HCT116 (cell line): ENCODE results near the gene UGDH. TPM values are rescaled to one million over a fixed set of nuclear protein-coding genes. Genes with fewer than 3 reads are reported as not detected.
"Not testable (repeated sequence)": the region's sequence is repeated elsewhere in the genome, so short reads cannot be mapped to it uniquely, and the experiment has no call there.

Experiments used
- ATAC-seq: fragments of 200-7000 bp; cut with Tn5 transposase; 2 replicates; pipeline ENCODE4 v1.9.1; 2020; ENCODE audit warnings: mild to moderate bottlenecking, moderate library complexity
- BruUV-seq: library from RNA; stranded (reverse); fragments of 400-500 nt; replicated peaks from 2 replicates; lab custom pipeline; 2021; lab: Mats Ljungman, UMichigan
- CTCF ChIA-PET: fragments of 300-600 bp; sonication (Branson Sonifier 250); formaldehyde crosslinking; loops from one replicate; lab custom pipeline; 2021; ENCODE audit warnings: antibody characterized with exemption; lab: Charles Lee
- POLR2A ChIA-PET: fragments of 300-600, 350-600 bp; sonication (Branson Sonifier 250); formaldehyde crosslinking; loops from one replicate; lab custom pipeline; 2021; ENCODE audit warnings: antibody characterized with exemption; lab: Charles Lee
- RAD21 ChIA-PET, 2 experiments: fragments of 300-600 bp; sonication (Branson Sonifier 250); formaldehyde crosslinking; loops; one replicate each; lab custom pipeline; 2023; ENCODE audit warnings: low total read pairs in 2 of 2; ENCODE audit not compliant: uncharacterized antibody in 2 of 2, unreplicated experiment in 2 of 2, low non-redundant PET in 1 of 2; lab: Charles Lee
- DNase-seq: peaks from one replicate; pipeline ENCODE4 v3.0.0-alpha.2; 2010; ENCODE audit warnings: low read depth, low spot score
- H2AFZ ChIP-seq: fragments of 200-600 bp; shearing (Covaris generic), sonication (generic); 2 replicates; pipeline ENCODE4 v1.6.1; 2017; ENCODE audit warnings: low read depth, mixed run types, mixed read lengths, antibody characterized with exemption, low read length; ENCODE audit not compliant: poor library complexity, severe bottlenecking
- H3K27ac ChIP-seq: 2 replicates; pipeline ENCODE4 v1.5.1; 2012; ENCODE audit warnings: low read depth, low read length
- H3K27me3 ChIP-seq: fragments of 200-600 bp; sonication (generic); 2 replicates; pipeline ENCODE4 v1.6.1; 2016; ENCODE audit warnings: mixed run types, low read length, mixed read lengths; ENCODE audit not compliant: insufficient read depth
- H3K36me3 ChIP-seq, 2 experiments: fragments of 200-500 bp in 1 of 2; fragments of 200-600 bp in 1 of 2; sonication (Bioruptor generic) in 1 of 2; sonication (generic) in 1 of 2; 2 replicates each; pipeline versions ENCODE4 v1.5.1 to v1.6.1; 2014 to 2016; ENCODE audit warnings: low read length in 2 of 2, inconsistent platforms in 1 of 2, mixed read lengths in 1 of 2, mixed run types in 1 of 2; ENCODE audit not compliant: insufficient read depth in 2 of 2, control insufficient read depth in 1 of 2
- H3K4me1 ChIP-seq, 2 experiments: fragments of 200-600 bp in 1 of 2; sonication (generic) in 1 of 2; 2 replicates each; pipeline versions ENCODE4 v1.5.1 to v1.6.1; 2012 to 2017; ENCODE audit warnings: low read length in 2 of 2, inconsistent platforms in 1 of 2, mild to moderate bottlenecking in 1 of 2, mixed read lengths in 1 of 2, mixed run types in 1 of 2, moderate library complexity in 1 of 2; ENCODE audit not compliant: insufficient read depth in 2 of 2, control insufficient read depth in 1 of 2
- H3K4me2 ChIP-seq: fragments of 200-600 bp; sonication (generic); 2 replicates; pipeline ENCODE4 v1.6.1; 2017; ENCODE audit warnings: mixed run types, low read length, mixed read lengths
- H3K4me3 ChIP-seq, 2 experiments: fragments of 200-600 bp in 1 of 2; sonication (generic) in 1 of 2; replicated peaks in 1 of 2; 2 replicates each; pipeline ENCODE4 v1.5.1; 2011 to 2016; ENCODE audit warnings: low read length in 2 of 2, control low read depth in 1 of 2, low read depth in 1 of 2, mild to moderate bottlenecking in 1 of 2, mixed read lengths in 1 of 2, mixed run types in 1 of 2
- H3K79me2 ChIP-seq: fragments of 200-600 bp; sonication (generic); 2 replicates; pipeline ENCODE4 v1.6.1; 2017; ENCODE audit warnings: mild to moderate bottlenecking, mixed run types, low read length, moderate library complexity, mixed read lengths; ENCODE audit not compliant: insufficient read depth
- H3K9ac ChIP-seq: fragments of 200-600 bp; sonication (generic); 2 replicates; pipeline ENCODE4 v1.6.1; 2016; ENCODE audit warnings: low read length, mixed read lengths
- H3K9me2 ChIP-seq: fragments of 200-600 bp; sonication (generic), shearing (Covaris generic); 2 replicates; pipeline ENCODE4 v1.6.1; 2017; ENCODE audit warnings: mixed run types, mild to moderate bottlenecking, moderate library complexity; ENCODE audit not compliant: insufficient read depth
- H3K9me3 ChIP-seq, 2 experiments: fragments of 200-500 bp in 1 of 2; fragments of 200-600 bp in 1 of 2; sonication (Bioruptor generic) in 1 of 2; sonication (generic) in 1 of 2; 2 replicates each; pipeline ENCODE4 v1.6.1; 2014 to 2017; ENCODE audit warnings: low read length in 2 of 2, mixed read lengths in 2 of 2, inconsistent platforms in 1 of 2, low read depth in 1 of 2, mild to moderate bottlenecking in 1 of 2, mixed run types in 1 of 2, moderate library complexity in 1 of 2; ENCODE audit not compliant: control insufficient read depth in 1 of 2, insufficient read depth in 1 of 2
- H4K20me1 ChIP-seq: fragments of 200-600 bp; sonication (generic), shearing (Covaris generic); 2 replicates; pipeline ENCODE4 v1.6.1; 2017; ENCODE audit warnings: mixed run types, mild to moderate bottlenecking, moderate library complexity; ENCODE audit not compliant: insufficient read depth
- CEBPB ChIP-seq: IDR thresholded peaks from 2 replicates; pipeline ENCODE4 v1.6.1; 2012; ENCODE audit warnings: low read depth
- EGR1 ChIP-seq: IDR thresholded peaks from 2 replicates; pipeline ENCODE4 v1.6.1; 2012; ENCODE audit warnings: low read depth
- EZH2 ChIP-seq: fragments of 200-600 bp; sonication (generic); IDR thresholded peaks from 2 replicates; pipeline ENCODE4 v1.6.1; 2017; ENCODE audit warnings: antibody characterized with exemption, mixed run types
- EZH2phosphoT487 ChIP-seq: fragments of 200-600 bp; IDR thresholded peaks from 2 replicates; pipeline ENCODE4 v1.6.1; 2018; ENCODE audit warnings: antibody characterized with exemption, borderline replicate concordance
- FOSL1 ChIP-seq: IDR thresholded peaks from 2 replicates; pipeline ENCODE4 v1.6.1; 2012; ENCODE audit warnings: low read depth
- JUND ChIP-seq: IDR thresholded peaks from 2 replicates; pipeline ENCODE4 v1.6.1; 2012
- POLR2A ChIP-seq: IDR thresholded peaks from 2 replicates; pipeline ENCODE4 v1.7.0; 2011; ENCODE audit warnings: borderline replicate concordance; ENCODE audit not compliant: insufficient read depth, insufficient read length; ENCODE audit errors: extremely low read depth
- POLR2AphosphoS5 ChIP-seq: IDR thresholded peaks from 2 replicates; pipeline ENCODE4 v1.6.1; 2011; ENCODE audit warnings: mild to moderate bottlenecking, low read depth, low read length, moderate library complexity
- RAD21 ChIP-seq: IDR thresholded peaks from 2 replicates; pipeline ENCODE4 v1.6.1; 2012; ENCODE audit warnings: low read depth, mild to moderate bottlenecking
- SIN3A ChIP-seq: IDR thresholded peaks from 2 replicates; pipeline ENCODE4 v1.6.1; 2012; ENCODE audit warnings: low read depth
- SRF ChIP-seq: IDR thresholded peaks from 2 replicates; pipeline ENCODE4 v1.6.1; 2012; ENCODE audit warnings: low read depth
- TCF7L2 ChIP-seq: IDR thresholded peaks from 2 replicates; pipeline ENCODE4 v1.7.0; 2011; ENCODE audit warnings: borderline replicate concordance, inconsistent platforms; ENCODE audit not compliant: insufficient read depth, insufficient read length; ENCODE audit errors: extremely low read depth
- YY1 ChIP-seq: IDR thresholded peaks from 2 replicates; pipeline ENCODE4 v1.6.1; 2011; ENCODE audit warnings: low read length, low read depth, moderate library complexity, mild to moderate bottlenecking; ENCODE audit not compliant: insufficient replicate concordance; ENCODE audit errors: extremely low read depth
- intact Hi-C: fragments of 100-400 bp; cut with micrococcal nuclease; formaldehyde crosslinking; loops from 2 replicates; pipeline ENCODE4 v1.10.0; 2022
- total RNA-seq: library from RNA; stranded (reverse); gene quantifications from one replicate; pipeline ENCODE4 v1.2.1, GENCODE V29; 2021; ENCODE audit not compliant: unreplicated experiment
- TF ChIP-seq, protein P1 (sequence below): IDR thresholded peaks from 2 replicates; pipeline ENCODE4 v1.6.1; 2012

The UGDH gene
- total RNA-seq, 1 experiment from 2014 or later: 67.9 TPM

DNA sequence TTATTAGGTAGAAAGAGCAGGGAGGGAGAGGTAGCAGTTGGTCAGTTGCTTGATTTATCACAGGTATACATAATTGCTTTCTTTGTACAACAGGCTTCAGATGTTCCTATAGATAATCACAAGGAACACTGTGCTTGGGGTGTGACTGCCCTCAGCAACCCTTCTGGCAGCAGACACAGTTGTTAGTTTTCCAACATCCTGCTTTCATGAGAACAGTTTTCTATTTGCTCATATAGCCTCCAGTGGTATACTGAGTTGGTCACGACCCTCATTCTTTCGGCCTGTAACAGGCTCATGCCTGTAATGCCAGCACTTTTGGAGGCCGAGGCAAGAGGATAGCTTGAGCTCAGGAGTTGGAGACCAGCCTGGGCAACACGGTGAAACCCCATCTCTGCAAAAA lies 16.8 kb upstream of the UGDH start:
- intact Hi-C loops, DNase-seq, H2AFZ ChIP-seq, H3K4me1 ChIP-seq, CTCF ChIA-PET, BruUV-seq, RAD21 ChIA-PET, POLR2A ChIA-PET, ATAC-seq, H3K9ac ChIP-seq, H3K4me2 ChIP-seq, H3K27me3 ChIP-seq, H3K4me3 ChIP-seq, H3K79me2 ChIP-seq, H3K9me3 ChIP-seq, H4K20me1 ChIP-seq, H3K9me2 ChIP-seq, H3K36me3 ChIP-seq, H3K27ac ChIP-seq: not testable (repeated sequence)

DNA sequence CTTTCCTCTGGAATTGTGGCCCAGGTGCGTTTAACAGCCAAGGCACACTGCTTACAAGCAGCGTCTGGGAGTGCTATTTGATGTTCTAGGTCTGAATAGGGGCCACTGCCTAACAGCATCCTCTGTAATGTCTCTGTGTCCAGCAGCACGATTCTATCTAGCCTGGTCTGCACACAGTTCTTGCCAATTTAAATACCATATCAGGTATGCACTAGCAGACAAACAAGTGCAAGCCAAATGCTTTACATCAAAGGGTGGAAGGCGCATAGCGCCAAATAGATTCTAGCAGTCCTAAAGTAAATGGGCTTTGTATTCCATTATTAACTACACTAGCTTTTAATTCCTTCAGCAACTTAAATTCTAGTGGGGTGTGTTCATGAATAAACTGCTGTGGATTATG lies 15.8 kb upstream of the UGDH start:
- ATAC-seq (no peak), DNase-seq (no peak)
- Histone ChIP-seq H3K9me3 (no peaks in the 10 kb centered on the region), H3K27me3 (no peaks in the 10 kb centered on the region), H3K79me2 (no peaks in the 10 kb centered on the region), H3K9me2 (no peaks in the 10 kb centered on the region), H3K9ac (no peak overlapping the region), H3K36me3 (no peaks in the 10 kb centered on the region), H2AFZ (no peak overlapping the region), H4K20me1 (no peaks in the 10 kb centered on the region), H3K4me3 (no peak overlapping the region), H3K4me1 (no peaks in the 10 kb centered on the region), H3K4me2 (no peak overlapping the region), H3K27ac (no peak overlapping the region)
- RAD21 ChIA-PET: no interaction called here
- intact Hi-C loops: no loop called here
- TF ChIP-seq EZH2phosphoT487: no peak
- TF ChIP-seq EGR1: no peak
- TF ChIP-seq JUND: no peak
- no peak for TF ChIP-seq POLR2A
- no peak for TF ChIP-seq CEBPB
- no peak for TF ChIP-seq RAD21
- TF ChIP-seq, protein P1, sequence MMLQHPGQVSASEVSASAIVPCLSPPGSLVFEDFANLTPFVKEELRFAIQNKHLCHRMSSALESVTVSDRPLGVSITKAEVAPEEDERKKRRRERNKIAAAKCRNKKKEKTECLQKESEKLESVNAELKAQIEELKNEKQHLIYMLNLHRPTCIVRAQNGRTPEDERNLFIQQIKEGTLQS: no peak
- no peak for TF ChIP-seq SRF
- no peak for TF ChIP-seq POLR2AphosphoS5
- no peak for TF ChIP-seq SIN3A
- no peak for TF ChIP-seq YY1
- no peak for TF ChIP-seq EZH2
- no peak for TF ChIP-seq FOSL1
- no peak for TF ChIP-seq TCF7L2
- POLR2A ChIA-PET: interaction anchor here (1.0 kb wide), 1 partner anchor 95 kb away, joined by 3 read pairs; the partner anchor contains the start of gene SMIM14
- CTCF ChIA-PET: no interaction called here
- no TSS peak for BruUV-seq
